Germinal center (tissue), 1 donor: ENCODE data around the gene PLEKHB2.
A peak's percentile ranks its signal among the peaks of the same experiment; 100 is the strongest.
"Not testable (repeated sequence)": the region's sequence is repeated elsewhere in the genome, so short reads cannot be mapped to it uniquely, and the experiment has no call there.

Experiments used
- DNase-seq: peaks from one replicate; pipeline ENCODE4 v3.0.0; 2012; ENCODE audit warnings: mixed read lengths, low spot score

PLEKHB2 gene

DNA sequence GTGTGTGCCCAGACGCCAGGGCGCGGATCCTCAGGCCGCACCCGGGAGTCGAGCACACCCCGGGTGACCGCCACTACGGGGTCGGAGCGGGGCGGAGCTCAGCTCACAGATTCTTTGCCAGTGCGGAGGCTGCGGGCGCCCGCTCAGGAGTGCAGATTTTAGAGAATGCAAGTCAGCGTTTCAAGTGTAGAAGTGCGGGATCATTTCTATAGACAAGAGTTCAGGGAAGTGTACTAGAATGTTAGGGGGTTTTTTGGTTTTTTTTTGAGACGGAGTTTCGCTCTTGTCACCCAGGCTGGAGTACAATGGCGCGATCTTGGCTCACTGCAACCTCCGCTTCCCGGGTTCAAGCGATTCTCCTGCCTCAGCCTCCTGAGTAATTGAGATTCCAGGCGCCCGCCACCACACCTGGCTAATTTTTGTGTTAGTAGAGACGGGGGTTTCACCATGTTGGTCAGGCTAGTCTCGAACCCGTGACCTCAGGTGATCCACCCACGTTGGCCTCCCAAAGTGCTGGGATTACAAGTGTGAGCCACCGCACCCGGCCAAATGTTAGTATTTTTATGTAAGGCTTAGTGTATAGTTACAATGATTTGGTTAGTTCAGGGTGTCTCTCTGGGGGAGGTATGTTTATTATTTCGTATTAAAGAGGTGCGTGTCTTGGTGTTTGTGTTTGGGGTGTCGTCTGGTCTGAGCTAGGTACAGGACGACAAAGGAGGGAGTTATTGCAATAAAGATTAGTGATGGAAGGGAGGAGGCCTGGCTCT, 11.3 kb upstream of the PLEKHB2 start:
- DNase-seq = no peak

DNA sequence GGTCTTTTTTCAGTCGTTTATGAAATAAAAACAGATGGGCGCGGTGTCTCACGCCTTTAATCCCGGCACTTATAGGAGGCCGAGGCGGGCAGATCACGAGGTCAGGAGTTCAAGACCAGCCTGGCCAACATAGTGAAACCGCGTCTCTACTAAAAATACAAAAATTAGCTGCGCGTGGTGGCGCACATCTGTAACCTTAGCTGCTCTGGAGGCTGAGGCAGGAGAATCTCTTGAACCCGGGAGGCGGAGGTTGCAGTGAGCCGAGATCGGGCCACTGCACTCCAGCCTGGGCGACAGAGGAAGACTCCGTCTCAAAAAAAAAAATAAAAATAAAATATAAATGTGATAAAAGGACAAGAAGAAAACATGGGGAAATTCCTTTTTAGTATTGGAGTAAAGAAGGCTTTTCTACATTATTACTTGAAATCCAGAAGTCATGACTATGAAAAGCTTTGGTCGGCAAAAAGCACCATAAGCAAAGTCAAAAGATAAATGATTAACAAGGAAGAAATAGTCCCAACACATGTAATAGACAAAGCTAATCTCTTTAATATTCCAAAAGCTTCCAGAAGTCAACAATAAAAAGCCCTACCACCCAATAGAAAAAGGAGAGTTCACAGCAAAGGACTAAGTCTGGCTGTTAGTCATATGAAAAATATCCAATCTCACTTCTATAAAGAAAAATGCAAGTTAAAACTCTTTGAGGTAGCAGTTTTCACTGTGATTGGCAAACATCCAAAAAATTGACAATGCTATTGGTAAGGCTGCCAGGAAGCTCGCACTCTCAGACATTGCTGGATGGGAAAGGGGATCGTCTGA, 10.5 kb upstream of the PLEKHB2 start:
- no peak for DNase-seq

DNA sequence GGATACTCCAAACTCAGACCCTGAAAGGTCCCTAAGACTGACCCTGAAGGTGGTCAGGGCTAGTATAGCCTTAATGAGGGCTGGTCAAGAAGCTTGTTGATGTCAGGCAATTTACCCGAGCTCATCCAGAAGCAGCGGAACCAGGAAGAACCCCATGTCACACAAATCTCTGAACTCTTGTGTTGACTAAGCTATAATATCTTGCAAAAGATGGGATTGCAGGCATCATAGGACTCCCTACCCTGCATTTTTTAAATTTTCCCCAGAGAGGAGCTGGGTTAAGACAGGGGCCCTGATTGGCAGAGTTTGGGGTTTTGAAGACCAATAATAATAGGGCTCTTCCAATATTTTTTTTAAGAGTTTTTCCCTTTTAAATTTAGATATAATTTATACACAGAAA, 2.0 kb upstream of the PLEKHB2 start:
- no peak for DNase-seq

DNA sequence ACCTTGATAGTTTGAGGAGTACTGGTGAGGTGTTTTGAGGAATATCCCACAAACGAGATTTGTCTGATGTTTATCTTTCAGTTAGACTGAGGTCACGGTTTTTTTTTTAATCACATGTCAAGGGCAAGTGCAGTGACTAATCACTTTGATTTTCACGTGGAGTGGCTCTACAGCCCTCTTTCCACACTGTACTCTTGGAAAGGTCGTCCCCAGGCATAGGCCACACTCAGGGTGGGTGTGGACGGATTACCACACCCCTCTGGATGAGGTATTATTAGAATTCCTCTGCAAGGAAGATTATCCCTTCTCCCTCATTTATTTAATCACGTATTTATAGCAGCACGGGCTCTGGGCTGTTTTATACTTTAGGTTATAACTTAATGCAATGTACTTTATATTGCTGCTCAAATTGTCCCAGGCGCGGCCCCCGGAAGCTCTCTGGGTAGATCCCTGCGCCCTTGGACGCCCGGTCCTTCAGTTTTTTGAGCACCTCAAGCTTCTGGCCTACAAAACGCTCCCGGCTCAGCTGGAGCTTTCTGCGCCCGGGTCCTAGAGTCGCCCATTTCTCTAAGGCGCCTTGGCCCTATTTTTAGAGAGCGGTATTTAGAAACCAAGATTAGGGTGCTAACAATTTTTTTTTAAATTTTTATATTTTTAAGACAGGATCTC, 515 bp upstream of the PLEKHB2 start:
- DNase-seq = no peak

DNA sequence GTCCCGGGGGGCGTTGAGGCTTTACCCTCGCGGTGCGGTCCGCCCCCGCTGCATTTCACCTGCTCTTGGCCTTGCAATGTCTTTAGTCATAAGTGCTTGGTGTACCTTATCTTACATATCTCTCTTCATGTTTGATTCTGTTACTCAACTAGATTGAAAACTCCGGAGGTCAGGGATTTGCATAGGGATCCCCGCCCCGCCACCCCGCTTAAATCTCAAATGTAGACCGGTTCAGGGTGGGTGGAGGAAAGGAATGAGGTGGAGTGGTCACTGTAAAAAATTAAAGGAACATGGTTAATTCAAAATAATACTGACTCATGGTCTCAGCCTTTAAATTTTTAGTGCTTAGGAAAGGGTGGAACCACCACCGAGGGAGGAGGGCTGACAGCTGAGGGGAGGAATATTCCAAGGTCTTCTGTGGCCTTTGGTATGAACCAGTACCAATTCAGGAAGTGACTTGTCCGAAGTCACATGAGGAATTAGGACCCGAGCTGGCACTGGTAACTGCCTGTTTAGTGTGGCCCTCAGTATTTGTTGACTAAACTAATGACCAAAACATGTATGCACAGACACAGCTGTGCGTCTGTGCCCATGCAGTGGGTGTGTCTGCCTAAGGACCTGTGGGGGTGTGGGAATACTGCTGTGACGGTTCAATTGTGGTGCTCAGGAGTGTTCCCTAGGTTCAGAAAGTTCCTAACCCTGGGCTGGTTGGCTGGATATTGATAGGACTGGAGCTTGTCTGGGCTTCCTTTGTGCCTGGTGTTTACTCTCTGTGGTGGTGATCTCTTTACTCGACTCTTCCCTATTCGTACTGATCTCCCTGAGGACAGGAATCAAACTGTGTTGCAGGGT, 1.0 kb downstream of the PLEKHB2 start:
- peak; percentile 54 for DNase-seq

DNA sequence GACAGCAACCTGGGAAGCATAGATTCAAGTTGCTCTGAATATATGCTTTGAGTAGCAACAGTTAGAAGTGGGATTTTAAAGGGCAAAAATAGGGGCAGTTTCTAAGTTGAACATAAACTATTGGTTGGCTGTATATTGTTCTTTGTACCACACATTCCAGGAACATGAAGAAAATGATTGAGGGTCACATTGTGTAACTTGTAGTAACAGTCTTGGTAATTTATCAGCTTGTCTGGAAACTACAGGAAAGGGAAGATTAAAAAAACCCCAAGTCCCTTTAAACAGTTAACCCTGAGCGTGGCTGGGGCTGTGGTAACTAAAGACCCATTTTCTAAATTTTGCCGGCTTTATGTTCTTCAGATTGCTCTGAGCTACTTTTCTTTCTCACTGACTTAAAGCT, 7.4 kb downstream of the PLEKHB2 start:
- no peak for DNase-seq

DNA sequence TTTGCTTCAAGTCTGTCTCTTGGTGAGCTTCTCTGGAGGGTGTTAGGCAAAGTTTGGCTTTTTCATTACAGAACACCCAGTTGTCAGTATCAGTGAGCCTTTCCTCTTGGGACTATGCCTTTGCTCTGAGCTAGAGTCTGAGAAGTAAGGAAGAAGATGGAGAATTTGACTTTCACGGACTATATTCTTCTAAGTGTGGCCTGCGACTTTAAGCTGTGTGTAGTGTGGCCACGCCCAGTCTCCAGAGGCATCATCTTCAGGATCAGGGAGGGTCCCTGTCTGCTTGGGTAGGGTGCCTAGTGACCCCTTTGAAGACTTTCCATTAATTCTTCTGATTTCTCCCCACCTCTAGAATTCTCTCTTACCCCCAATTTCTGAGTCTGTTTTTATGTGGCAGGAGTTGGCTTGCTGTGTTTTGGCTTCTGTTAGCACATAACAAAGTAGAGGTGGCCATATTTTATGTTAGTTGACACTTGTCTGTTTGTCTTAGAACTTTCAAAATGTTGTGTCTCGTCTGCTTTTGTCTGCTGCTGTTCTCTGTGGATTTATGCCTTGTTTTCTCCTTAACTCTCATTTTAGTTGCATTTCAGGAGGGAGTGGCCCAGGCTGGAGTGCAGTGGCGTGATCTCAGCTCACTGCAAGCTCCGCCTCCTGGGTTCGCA, 8.6 kb downstream of the PLEKHB2 start:
- DNase-seq = no peak

DNA sequence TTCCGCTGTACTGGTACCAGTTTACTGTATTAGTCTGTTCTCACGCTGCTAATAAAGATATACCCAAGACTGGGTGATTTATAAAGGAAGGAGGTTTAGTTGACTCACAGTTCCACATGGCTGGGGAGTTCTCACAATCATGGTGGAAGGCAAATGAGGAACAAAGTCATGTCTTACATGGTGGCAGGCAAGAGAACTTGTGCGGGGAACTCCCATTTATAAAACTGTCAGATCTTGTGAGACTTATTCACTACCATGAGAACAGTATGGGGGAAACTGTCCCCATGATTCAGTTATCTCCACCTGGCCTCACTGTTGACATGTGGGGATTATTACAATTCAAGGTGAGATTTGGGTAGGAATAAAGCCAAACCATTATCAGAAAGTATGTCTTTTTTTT, 9.8 kb downstream of the PLEKHB2 start:
- DNase-seq = not testable (repeated sequence)

DNA sequence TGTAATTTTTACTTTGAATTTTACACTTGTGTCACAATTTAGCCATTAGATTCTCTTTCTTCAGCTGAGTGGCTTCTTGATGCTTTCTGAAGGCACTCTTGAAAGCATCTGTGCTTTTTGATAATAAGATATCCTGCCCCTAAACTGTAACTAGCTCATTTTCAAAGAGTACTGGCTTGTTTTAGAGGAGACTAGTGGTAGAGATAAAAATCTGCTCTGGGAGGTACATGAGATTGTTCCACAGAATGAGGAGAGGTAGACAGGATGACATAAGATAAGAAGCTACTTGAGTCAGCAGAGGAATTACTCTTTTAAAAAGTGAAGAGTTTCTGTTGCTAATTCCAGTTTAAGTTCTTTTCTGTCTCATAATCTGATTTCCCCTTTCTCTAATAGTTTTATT, 10.6 kb downstream of the PLEKHB2 start:
- no peak for DNase-seq

DNA sequence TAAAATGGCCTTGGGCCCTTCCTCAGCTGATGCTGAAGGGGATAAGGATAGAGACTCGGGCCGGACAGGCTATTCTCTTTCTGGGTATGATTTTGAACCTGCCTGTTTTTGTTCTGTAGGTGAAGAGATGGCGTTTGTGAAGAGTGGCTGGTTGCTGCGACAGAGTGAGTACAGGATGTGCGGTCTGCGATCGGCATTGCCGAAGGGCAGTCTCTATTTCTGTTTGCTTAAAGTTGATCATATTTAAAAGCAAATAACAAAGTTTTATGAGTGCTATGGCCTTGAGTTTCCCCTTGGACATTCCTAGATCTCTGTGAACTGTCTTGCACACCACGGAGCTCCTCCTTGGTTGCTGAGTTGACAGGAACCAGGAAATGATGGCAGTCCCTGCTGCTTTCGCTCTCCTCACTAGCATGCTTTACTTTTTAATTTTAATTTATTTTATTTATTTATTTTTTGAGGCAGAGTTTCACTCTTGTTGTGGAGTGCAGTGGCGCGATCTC, 15.7 kb downstream of the PLEKHB2 start:
- DNase-seq = no peak

DNA sequence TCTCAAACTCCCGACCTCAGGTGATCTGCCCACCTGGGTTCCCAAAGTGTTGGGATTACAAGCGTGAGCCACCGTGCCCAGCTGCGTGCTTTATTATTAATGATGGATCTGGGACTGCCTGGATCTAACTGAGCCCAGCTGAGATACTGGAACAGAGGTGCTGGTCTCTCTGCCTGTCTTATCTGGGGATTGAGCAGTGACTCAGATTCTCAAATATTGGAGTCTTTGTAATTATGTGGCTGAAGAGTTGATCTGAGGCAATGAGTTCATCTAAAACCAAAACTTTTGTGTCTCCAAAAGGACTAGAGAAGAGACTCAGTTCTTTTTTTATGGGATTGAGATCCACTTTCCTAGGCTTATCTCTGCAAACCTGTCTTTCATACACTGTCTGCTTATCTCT, 16.3 kb downstream of the PLEKHB2 start:
- DNase-seq = no peak

DNA sequence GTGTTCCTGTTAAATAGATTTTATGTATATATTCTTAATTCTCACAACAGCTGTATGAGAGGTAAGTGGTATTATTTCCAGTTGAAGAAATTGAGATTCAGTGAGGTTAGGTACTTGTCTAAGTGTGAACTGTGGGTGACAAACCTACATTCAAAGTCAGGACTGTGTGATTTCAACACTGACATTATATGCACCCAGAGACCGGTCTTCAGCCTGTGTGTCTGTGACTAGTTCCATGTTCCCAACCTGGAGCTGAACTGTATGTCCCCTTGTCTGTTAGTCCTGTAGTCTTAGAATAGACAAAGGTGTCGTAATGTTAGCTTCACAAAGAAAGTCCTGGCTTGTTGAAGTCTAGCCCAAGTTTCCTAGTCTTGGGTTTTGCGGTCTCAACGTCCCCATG, 17.4 kb downstream of the PLEKHB2 start:
- DNase-seq = no peak

DNA sequence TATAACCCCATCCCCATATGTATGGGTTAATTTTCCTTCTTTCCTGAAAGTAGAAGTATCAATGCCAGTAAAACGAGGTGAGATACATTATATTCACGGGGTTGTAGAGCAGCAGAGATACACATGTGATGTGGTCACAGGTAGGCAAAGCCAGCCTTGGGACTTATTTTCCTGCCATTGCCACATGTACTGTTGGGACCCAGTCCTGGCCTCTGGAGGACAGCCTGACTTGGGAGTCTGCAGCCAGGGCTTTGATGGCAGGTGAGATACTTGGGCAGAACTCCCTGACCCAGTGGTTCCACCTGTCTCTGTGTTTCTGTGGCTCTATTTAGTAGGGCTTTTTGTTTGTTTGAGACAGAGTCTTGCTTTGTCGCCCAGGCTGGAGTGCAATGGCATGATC, 18.1 kb downstream of the PLEKHB2 start:
- no peak for DNase-seq

DNA sequence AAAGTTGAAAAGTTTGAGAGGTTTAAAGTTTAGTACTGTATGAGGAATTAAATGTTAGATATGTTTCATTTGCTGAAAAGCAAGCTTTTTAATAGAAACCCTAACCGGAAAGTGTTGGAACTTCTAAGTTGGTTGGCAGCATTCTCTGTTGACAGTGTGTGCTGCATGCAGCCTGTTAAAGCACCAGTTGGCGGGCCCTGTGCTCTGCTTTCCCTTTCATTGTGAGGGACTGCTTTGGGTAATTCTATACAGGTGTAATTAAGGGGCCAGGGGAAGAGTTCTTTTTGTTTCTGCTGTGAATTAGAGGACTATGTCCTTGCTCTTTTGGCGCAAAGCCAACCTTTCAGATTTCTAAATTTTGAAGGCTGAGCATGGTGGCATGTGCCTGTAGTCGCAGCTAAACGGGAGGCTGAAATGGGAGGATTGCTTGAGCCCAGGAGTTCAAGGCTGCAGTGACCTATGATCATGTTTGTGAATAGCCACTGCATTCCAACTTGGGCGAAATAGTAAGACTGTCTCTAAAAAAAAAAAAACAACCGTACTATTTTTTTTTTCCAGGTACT, 20.1 kb downstream of the PLEKHB2 start:
- DNase-seq = no peak

DNA sequence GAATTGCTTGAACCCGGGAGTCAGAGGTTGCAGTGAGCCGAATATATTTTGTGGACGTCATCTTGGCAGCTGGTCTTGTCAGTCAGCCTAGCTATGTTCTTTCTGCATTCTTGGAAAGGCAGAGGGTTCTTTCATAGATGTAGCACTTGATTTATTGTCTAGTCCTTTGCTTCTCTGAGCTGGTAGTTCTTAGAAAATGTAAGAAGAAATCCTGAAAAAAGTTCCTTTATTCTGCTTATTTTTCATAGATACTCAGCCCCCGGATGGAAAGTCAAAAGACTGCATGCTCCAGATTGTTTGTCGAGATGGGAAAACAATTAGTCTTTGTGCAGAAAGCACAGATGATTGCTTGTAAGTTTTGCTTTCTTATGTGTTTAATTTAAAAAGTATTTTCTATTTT, 21.3 kb downstream of the PLEKHB2 start:
- DNase-seq = no peak

DNA sequence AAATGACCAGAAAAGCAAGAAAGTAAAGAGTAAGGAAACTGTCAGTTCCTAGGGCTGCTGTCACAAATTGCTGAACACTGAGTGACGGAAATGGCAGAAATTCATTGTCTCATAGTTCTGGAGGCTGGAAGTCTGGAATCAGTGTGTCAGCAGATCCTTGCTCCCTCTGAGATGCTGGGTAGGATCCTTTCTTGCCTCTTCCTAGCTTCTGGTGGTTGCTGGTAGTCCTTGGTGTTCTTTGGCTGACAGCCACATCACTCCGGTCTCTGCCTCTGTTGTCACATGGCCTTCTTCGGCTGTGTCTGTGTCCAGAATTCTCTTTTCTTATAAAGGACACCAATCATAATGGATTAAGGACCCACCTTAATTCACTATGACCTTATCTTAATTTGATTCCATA, 21.9 kb downstream of the PLEKHB2 start:
- no peak for DNase-seq

DNA sequence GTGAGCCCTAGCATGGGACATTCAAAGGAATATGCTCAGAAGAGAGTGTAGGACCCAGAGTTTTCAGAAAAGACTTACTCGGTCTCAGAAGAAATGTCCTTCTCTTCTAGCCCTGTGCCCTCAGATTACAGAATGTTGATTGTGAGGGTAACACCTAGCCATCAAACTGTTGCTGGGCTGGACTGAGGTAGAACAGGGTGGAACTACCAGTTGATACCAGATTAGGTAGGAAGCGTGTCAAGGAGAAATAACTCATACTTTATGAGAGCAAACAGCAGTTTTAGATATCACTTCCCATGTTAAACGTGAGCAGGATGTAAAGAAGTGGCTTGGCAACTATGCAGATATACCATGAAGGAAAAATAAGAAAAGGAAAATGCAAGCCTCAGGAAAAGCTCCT, 22.8 kb downstream of the PLEKHB2 start:
- no peak for DNase-seq

DNA sequence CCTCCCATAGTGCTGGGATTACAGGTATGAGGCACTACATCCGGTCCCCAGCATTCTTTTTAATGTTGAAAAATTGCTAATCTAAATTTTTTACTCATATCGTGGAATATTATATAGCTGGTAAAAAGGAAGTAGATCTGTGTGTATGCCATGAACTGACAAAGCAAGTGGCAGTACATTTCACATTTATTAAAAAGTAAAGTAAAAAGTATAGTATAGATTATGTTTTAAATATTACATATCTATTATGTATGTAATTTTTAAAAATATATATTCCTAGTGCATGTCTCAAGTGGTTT, 25.1 kb downstream of the PLEKHB2 start:
- no peak for DNase-seq

DNA sequence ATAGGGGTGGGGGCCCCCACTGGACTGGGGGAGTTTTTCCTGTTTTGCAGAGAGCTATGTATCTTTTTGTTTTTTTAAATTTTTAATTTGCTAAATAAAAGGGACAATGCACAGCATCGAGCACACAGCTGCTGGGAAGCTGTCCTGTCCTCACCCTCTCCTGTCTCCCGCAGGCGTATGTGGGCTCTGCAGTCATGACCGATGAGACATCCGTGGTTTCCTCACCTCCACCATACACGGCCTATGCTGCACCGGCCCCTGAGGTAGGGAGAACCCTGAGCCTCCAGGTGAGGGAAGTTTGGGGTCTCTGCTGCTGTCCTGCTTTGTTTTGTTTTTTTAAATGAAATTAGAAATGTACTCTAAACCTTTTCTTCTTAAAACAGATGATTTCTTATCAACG, 27.6 kb downstream of the PLEKHB2 start:
- DNase-seq = no peak

DNA sequence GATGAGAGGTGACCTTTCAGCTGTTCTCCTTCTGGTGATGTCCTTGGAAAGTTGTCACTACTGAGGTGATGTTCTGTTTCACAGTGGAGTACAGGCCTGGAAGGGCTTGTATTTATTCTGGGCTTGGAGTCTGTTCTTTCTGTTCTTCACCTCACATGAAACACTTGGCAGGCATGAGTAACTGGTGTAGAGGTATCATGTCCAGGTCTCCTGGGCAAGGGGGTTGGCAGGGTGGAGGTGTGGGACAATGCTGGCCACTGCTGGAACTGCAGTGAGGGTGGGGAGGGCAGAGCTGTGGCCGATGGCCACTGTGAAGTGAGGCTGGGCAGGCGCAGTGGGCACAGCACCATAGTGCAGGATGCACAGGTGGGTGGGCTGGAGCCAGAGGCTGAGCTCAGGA, 35.4 kb downstream of the PLEKHB2 start:
- DNase-seq = no peak

DNA sequence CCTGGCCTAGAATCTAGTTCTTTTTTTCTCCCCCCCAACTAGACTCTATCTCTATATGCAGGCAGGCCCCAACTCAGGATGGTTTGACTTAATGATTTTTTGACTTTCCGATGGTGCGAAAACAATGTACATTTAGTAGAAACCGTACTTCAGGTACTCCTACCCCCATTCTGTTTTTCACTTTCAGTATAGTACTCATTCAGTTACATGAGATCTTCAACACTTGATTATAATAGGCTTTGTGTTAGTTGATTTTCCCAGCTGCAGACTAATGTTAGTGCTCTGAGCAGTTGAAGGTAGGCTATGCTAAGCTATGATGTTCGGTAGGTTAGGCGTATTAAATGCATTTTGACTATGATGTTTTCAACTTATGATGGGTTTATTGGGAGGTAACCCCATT, 37.7 kb downstream of the PLEKHB2 start:
- DNase-seq = no peak
